HG02798 (cell line): Measurements from ENCODE around the gene STRA6.

ENCODE experiments used
- ATAC-seq: cut with Tn5 transposase; IDR thresholded peaks from one replicate; pipeline ENCODE4 v1.9.1; 2021; ENCODE audit warnings: mild to moderate bottlenecking; ENCODE audit not compliant: unreplicated experiment, poor library complexity

Gene STRA6

GRCh38 chr15:74202452-74203401 is at the start of gene STRA6:
STRA6 (minus strand) TSS chr15:74202787; CDS start chr15:74202267, 520 bp downstream.
- no peak for ATAC-seq

- no peak for ATAC-seq
Measured at GRCh38 chr15:74252291-74252690, 49.7 kb upstream of the STRA6 start.

GRCh38 chr15:74251131-74251811 is 48.7 kb upstream of the STRA6 start:
- no peak for ATAC-seq

- no peak for ATAC-seq
Measured at GRCh38 chr15:74250266-74250665, 47.7 kb upstream of the STRA6 start.

- no peak for ATAC-seq
Measured at GRCh38 chr15:74245342-74245931, 42.9 kb upstream of the STRA6 start.

GRCh38 chr15:74244822-74245341 is 42.3 kb upstream of the STRA6 start:
- ATAC-seq: no peak

GRCh38 chr15:74243431-74243830 is 40.8 kb upstream of the STRA6 start:
- ATAC-seq: no peak

GRCh38 chr15:74242441-74243185 is 40.0 kb upstream of the STRA6 start:
- ATAC-seq: no peak

- ATAC-seq: no peak
Measured at GRCh38 chr15:74240897-74241614, 38.5 kb upstream of the STRA6 start.

- ATAC-seq: no peak
Measured at GRCh38 chr15:74240002-74240568, 37.5 kb upstream of the STRA6 start.

- ATAC-seq: no peak
Measured at GRCh38 chr15:74239051-74239705, 36.6 kb upstream of the STRA6 start.

GRCh38 chr15:74235962-74236361 is 33.4 kb upstream of the STRA6 start, which contains the start of gene CCDC33:
CCDC33 (plus strand) TSS chr15:74236326; CDS start chr15:74236720, 394 bp downstream.
- ATAC-seq: peak; percentile 57

- ATAC-seq: no peak
Measured at GRCh38 chr15:74234598-74234875, 31.9 kb upstream of the STRA6 start.

- no peak for ATAC-seq
Measured at GRCh38 chr15:74233851-74234597, 31.4 kb upstream of the STRA6 start.

GRCh38 chr15:74233373-74233772 is 30.8 kb upstream of the STRA6 start:
- no peak for ATAC-seq

- no peak for ATAC-seq
Measured at GRCh38 chr15:74231475-74231874, 28.9 kb upstream of the STRA6 start.

- no peak for ATAC-seq
Measured at GRCh38 chr15:74229686-74230085, 27.1 kb upstream of the STRA6 start.

GRCh38 chr15:74228723-74229081 is 26.1 kb upstream of the STRA6 start:
- no peak for ATAC-seq
